WTC11 (cell line): Measurements from ENCODE around the gene KRT4.

Experiments
- ESRRA ChIP-seq: sonication (generic); formaldehyde crosslinking; IDR thresholded peaks from 2 replicates; pipeline ENCODE4 v1.8.1; 2022; ENCODE audit warnings: mild to moderate bottlenecking, missing genetic modification reagents, borderline replicate concordance
- IRF1 ChIP-seq: sonication (generic); formaldehyde crosslinking; IDR thresholded peaks from 2 replicates; pipeline ENCODE4 v1.8.0; 2023; ENCODE audit warnings: missing genetic modification reagents
- NFYB ChIP-seq: sonication (generic); formaldehyde crosslinking; conservative IDR thresholded peaks from 2 replicates; pipeline ENCODE4 v1.8.0; 2022; ENCODE audit warnings: low read depth, missing genetic modification reagents
- ZNF671 ChIP-seq: fragments of 250-450 bp; sonication (Bioruptor Pico); IDR thresholded peaks from 2 replicates; pipeline ENCODE4 v1.8.0; 2021; ENCODE audit warnings: mild to moderate bottlenecking
- TF ChIP-seq, protein P1 (sequence below): fragments of 200-600 bp; IDR thresholded peaks from 2 replicates; pipeline ENCODE4 v1.8.0; 2022; ENCODE audit warnings: antibody characterized with exemption
- TF ChIP-seq, protein P2 (sequence below): sonication (generic); formaldehyde crosslinking; IDR thresholded peaks from 2 replicates; pipeline ENCODE4 v1.8.1; 2023; ENCODE audit warnings: mild to moderate bottlenecking, missing genetic modification reagents, borderline replicate concordance

GRCh38 chr12:52821826-52822660 lies 8.1 kb upstream of the KRT4 start:
- TF ChIP-seq NFYB (CRISPR knock-in tag) (no peak), ZNF671 (CRISPR knock-in tag) (no peak), ESRRA (CRISPR knock-in tag) (no peak), IRF1 (CRISPR knock-in tag) (no peak)
- TF ChIP-seq, protein P1, sequence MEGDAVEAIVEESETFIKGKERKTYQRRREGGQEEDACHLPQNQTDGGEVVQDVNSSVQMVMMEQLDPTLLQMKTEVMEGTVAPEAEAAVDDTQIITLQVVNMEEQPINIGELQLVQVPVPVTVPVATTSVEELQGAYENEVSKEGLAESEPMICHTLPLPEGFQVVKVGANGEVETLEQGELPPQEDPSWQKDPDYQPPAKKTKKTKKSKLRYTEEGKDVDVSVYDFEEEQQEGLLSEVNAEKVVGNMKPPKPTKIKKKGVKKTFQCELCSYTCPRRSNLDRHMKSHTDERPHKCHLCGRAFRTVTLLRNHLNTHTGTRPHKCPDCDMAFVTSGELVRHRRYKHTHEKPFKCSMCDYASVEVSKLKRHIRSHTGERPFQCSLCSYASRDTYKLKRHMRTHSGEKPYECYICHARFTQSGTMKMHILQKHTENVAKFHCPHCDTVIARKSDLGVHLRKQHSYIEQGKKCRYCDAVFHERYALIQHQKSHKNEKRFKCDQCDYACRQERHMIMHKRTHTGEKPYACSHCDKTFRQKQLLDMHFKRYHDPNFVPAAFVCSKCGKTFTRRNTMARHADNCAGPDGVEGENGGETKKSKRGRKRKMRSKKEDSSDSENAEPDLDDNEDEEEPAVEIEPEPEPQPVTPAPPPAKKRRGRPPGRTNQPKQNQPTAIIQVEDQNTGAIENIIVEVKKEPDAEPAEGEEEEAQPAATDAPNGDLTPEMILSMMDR = no peak
- TF ChIP-seq, protein P2, sequence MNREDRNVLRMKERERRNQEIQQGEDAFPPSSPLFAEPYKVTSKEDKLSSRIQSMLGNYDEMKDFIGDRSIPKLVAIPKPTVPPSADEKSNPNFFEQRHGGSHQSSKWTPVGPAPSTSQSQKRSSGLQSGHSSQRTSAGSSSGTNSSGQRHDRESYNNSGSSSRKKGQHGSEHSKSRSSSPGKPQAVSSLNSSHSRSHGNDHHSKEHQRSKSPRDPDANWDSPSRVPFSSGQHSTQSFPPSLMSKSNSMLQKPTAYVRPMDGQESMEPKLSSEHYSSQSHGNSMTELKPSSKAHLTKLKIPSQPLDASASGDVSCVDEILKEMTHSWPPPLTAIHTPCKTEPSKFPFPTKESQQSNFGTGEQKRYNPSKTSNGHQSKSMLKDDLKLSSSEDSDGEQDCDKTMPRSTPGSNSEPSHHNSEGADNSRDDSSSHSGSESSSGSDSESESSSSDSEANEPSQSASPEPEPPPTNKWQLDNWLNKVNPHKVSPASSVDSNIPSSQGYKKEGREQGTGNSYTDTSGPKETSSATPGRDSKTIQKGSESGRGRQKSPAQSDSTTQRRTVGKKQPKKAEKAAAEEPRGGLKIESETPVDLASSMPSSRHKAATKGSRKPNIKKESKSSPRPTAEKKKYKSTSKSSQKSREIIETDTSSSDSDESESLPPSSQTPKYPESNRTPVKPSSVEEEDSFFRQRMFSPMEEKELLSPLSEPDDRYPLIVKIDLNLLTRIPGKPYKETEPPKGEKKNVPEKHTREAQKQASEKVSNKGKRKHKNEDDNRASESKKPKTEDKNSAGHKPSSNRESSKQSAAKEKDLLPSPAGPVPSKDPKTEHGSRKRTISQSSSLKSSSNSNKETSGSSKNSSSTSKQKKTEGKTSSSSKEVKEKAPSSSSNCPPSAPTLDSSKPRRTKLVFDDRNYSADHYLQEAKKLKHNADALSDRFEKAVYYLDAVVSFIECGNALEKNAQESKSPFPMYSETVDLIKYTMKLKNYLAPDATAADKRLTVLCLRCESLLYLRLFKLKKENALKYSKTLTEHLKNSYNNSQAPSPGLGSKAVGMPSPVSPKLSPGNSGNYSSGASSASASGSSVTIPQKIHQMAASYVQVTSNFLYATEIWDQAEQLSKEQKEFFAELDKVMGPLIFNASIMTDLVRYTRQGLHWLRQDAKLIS (CRISPR knock-in tag) = no peak
